ENCODE results near the gene ARHGAP15. TPM values are rescaled to one million over a fixed set of nuclear protein-coding genes. Genes with fewer than 3 reads are reported as not detected.

Gene ARHGAP15
- total RNA-seq, 4 donors from 2014 or later = 1.7 to 16.8 (median 3.7) TPM

DNA sequence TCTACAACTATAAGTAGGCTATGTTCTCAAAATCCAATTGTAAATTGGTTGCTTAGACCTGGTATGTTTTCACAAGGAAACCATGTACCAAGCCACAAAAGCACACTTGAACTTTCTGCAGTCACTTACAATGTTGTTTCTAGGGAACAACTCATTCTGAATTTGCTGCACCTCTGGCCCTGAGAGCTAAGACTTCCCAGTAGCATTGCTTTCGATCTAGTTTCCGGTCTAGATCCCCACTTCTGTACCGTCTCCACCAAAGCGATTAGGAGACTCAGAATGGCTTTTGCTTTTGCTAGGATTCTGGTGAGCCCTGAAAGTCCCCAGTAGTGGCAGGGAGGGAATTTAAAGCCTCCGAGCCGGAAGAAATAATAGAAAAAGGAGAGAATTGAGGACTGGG, 313.0 kb downstream of the ARHGAP15 start:
- no peaks in the 10 kb centered on the region for H3K36me3 ChIP-seq
- peak overlapping the region in 2 of 4 donors; percentile 32 to 53 for H3K27ac ChIP-seq
- H3K9me3 ChIP-seq = no peaks in the 10 kb centered on the region
- no peak for DNase-seq
- peak overlapping the region in 1 of 4 donors; percentile 28 for H3K4me3 ChIP-seq
- intact Hi-C loops (cut with DNase I) = no loop called here
- WGBS, 2 donors = 73 to 83% methylated on average over 6 of the region's 6 CpGs
- TF ChIP-seq POLR2A (IDR thresholded peaks at IDR 0.05) = no peak
- no peak for TF ChIP-seq CTCF (IDR thresholded peaks at IDR 0.05)
- no peaks in the 10 kb centered on the region for H3K27me3 ChIP-seq
- no peaks in the 10 kb centered on the region for H3K4me1 ChIP-seq

DNA sequence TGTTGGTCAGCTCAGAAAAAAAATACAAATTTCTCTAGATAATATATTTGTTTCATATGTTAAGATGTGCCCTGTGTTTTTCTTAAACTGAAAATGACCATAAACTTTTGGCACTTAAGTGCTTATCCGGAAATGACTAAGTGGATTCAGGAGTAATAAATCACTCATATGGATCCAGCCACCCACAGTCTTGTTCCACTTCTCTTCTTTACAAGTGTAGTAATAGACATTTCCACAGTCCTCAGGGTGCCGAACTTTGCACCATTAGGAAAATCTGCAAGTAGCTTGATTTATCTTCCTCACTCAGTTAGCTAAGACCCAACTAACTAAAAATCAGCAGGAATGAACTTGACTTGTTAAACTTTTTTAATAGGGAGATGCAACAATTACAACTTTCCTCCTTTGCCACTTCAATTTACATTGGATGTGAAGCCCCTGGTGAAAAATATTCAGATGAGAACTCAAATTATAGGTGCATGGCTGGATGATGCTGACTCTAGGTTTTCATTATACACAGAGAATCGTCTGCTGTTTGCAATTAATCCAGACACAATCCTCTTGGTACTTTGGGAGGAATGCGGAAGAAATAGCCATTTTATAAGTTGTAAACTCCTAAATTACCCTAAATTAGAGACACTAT, 322.5 kb downstream of the ARHGAP15 start:
- Histone ChIP-seq H3K4me1 (no peaks in the 10 kb centered on the region), H3K4me3 (no peak overlapping the region), H3K36me3 (no peaks in the 10 kb centered on the region), H3K27me3 (no peaks in the 10 kb centered on the region), H3K9me3 (no peaks in the 10 kb centered on the region), H3K27ac (no peak overlapping the region)
- DNase-seq = no peak
- intact Hi-C loops (cut with DNase I) = no loop called here
- 48 to 58% methylated on average over 4 of the region's 4 CpGs for WGBS, 2 donors
- TF ChIP-seq POLR2A (IDR thresholded peaks at IDR 0.05) (no peak), CTCF (IDR thresholded peaks at IDR 0.05) (no peak)

DNA sequence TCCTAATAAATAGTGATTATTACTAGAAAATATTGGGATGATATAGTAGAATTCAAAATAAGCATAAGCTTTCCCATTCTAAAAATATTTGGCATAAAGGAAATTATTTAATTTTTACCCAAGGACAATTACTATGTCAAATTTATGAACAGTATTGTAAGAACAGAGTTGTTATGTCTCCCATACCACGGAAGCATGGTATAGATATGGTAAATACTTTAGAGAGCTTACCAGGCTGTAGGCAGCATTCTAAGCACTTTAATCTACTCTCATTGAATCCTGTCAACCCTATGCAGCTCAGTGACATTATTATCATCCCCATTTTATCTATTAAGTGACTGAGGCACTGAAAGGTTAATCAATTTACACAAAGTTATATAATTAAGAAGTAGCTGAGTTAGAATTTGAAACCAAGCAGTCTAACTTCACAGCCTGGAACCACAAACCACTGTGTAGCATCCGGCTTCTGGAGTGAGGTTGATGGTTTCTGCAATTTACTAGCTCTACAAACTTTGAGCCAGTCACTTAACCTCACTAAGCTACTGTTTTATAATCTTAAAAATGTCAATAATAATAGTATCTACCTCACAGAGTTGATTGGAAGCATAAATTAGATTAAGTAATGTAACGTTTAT, 323.7 kb downstream of the ARHGAP15 start:
- H3K9me3 ChIP-seq = no peaks in the 10 kb centered on the region
- WGBS, 2 donors = 69 to 73% methylated on average over 3 of the region's 3 CpGs
- no peaks in the 10 kb centered on the region for H3K4me1 ChIP-seq
- TF ChIP-seq POLR2A (IDR thresholded peaks at IDR 0.05) (no peak), CTCF (IDR thresholded peaks at IDR 0.05) (no peak)
- intact Hi-C loops (cut with DNase I) = no loop called here
- DNase-seq = no peak
- H3K27me3 ChIP-seq = no peaks in the 10 kb centered on the region
- H3K36me3 ChIP-seq = no peaks in the 10 kb centered on the region
- no peak overlapping the region for H3K4me3 ChIP-seq
- H3K27ac ChIP-seq = no peak overlapping the region

- no peak for DNase-seq
- H3K4me1 ChIP-seq = no peaks in the 10 kb centered on the region
- H3K9me3 ChIP-seq = no peaks in the 10 kb centered on the region
- no peaks in the 10 kb centered on the region for H3K36me3 ChIP-seq
- TF ChIP-seq CTCF (IDR thresholded peaks at IDR 0.05) (no peak), POLR2A (IDR thresholded peaks at IDR 0.05) (no peak)
- 58% methylated on average over 2 of the region's 2 CpGs for WGBS, 2 donors
- H3K27ac ChIP-seq = no peak overlapping the region
- H3K4me3 ChIP-seq = no peak overlapping the region
- intact Hi-C loops (cut with DNase I) = no loop called here
- H3K27me3 ChIP-seq = no peaks in the 10 kb centered on the region
Observed at GRCh38 chr2:143453981-143454511, 324.8 kb downstream of the ARHGAP15 start.

- 84 to 91% methylated on average over 3 of the region's 3 CpGs for WGBS, 2 donors
- intact Hi-C loops (cut with DNase I) = no loop called here
- no peak for TF ChIP-seq CTCF (IDR thresholded peaks at IDR 0.05)
- TF ChIP-seq POLR2A (IDR thresholded peaks at IDR 0.05) = no peak
- Histone ChIP-seq H3K36me3 (no peaks in the 10 kb centered on the region), H3K27ac (no peak overlapping the region), H3K9me3 (no peaks in the 10 kb centered on the region), H3K4me3 (no peak overlapping the region), H3K27me3 (no peaks in the 10 kb centered on the region), H3K4me1 (no peaks in the 10 kb centered on the region)
- DNase-seq = no peak
Observed at GRCh38 chr2:143455317-143455716, 326.1 kb downstream of the ARHGAP15 start.

Data from esophagus squamous epithelium (tissue), 5 donors.